Measurements from ENCODE around the gene NFAT5. TPM values are rescaled to one million over a fixed set of nuclear protein-coding genes. Genes with fewer than 3 reads are reported as not detected.
A peak's percentile ranks its signal among the peaks of the same experiment; 100 is the strongest.

Gene NFAT5
- polyA plus RNA-seq, 2 of the 4 experiments (the other 2 are of a cell fraction) = 9.5 to 45.1 TPM

- Histone ChIP-seq H3K4me3 (peak overlapping the region; percentile 11; the same call in 1 of the 3 replicates), H3K9me3 (no peaks in the 10 kb centered on the region), H3K4me1 (peaks cover 67% of the 10 kb centered on the region), H3K27ac (peak overlapping the region; percentile 85 to 97), H3K4me2 (peak overlapping the region; percentile 82)
- peak; percentile 33; the same call in 1 of the 2 replicates for TF ChIP-seq GATA3 (IDR thresholded peaks at IDR 0.05; ENCODE audit: borderline replicate concordance)
- peak; percentile 35 to 57; a peak in 2 of 5 replicates for TF ChIP-seq JUN (IDR thresholded peaks at IDR 0.05)
- TF ChIP-seq CEBPB (IDR thresholded peaks at IDR 0.05) = 0 out of 4 replicates have a peak, but pooled peaks of 1 of the 2 experiments have one; percentile 17
- TF ChIP-seq EP300 (IDR thresholded peaks at IDR 0.05) = peak; percentile 27 to 74; a peak in 3 of 5 replicates
- 0 out of 3 replicates have a peak, but pooled peaks have one; percentile 21 for TF ChIP-seq SMC3 (IDR thresholded peaks at IDR 0.05)
- TF ChIP-seq POLR2A (IDR thresholded peaks at IDR 0.05; ENCODE audit: low read length) = no peak
- no peak for TF ChIP-seq CHD4 (IDR thresholded peaks at IDR 0.05; ENCODE audit: borderline replicate concordance)
- CTCF ChIA-PET = interaction anchor here (0.9 to 1.9 kb wide), 5 partner anchors 10 to 138 kb away, joined by 3 to 5 read pairs (median 4); no protein-coding TSS in a partner anchor
- no peak for FAIRE-seq
- POLR2A ChIA-PET = interaction anchor here (0.6 kb wide), 1 partner anchor 199 kb away, joined by 5 read pairs; no protein-coding TSS in a partner anchor
- peak in 1 of 2 experiments; percentile 31 for DNase-seq (ENCODE audit: low read depth in 1 of 2, low spot score in 1 of 2)
- no peak for ATAC-seq
- 5% methylated on average over 9 of the region's 9 CpGs for WGBS (ENCODE audit: missing lambda C conversion rate)
Measured at GRCh38 chr16:69532641-69533455, 32.9 kb upstream of the NFAT5 start.

GRCh38 chr16:69534720-69535119 is 31.0 kb upstream of the NFAT5 start:
- POLR2A ChIA-PET = no interaction called here
- H3K9me3 ChIP-seq = no peaks in the 10 kb centered on the region
- DNase-seq (ENCODE audit: low read depth in 1 of 2, low spot score in 1 of 2) (no peak), FAIRE-seq (no peak), ATAC-seq (no peak)
- peak overlapping the region; percentile 39 for H3K4me2 ChIP-seq
- H3K27ac ChIP-seq = peak overlapping the region; percentile 85 to 97
- CTCF ChIA-PET = interaction anchor here (0.7 to 1.0 kb wide), 3 partner anchors 9 to 138 kb away, joined by 3 read pairs; no protein-coding TSS in a partner anchor
- no peak overlapping the region for H3K4me3 ChIP-seq
- H3K4me1 ChIP-seq = peaks cover 63% of the 10 kb centered on the region
- 0 out of 2 replicates have a peak, but pooled peaks have one; percentile 77 for TF ChIP-seq KDM1A (IDR thresholded peaks at IDR 0.05; ENCODE audit: low read depth)
- no peak for TF ChIP-seq FOSB (CRISPR knock-in tag; IDR thresholded peaks at IDR 0.05)
- TF ChIP-seq FOSL2 (IDR thresholded peaks at IDR 0.05) = no peak
- TF ChIP-seq FOSL2 (CRISPR knock-in tag; IDR thresholded peaks at IDR 0.05) = no peak
- peak; percentile 75; the same call in 1 of the 2 replicates for TF ChIP-seq HDAC2 (IDR thresholded peaks at IDR 0.05)
- TF ChIP-seq CHD4 (IDR thresholded peaks at IDR 0.05; ENCODE audit: borderline replicate concordance) = 0 out of 2 replicates have a peak, but pooled peaks have one; percentile 26
- TF ChIP-seq NFE2L2 (conservative IDR thresholded peaks at IDR 0.05; ENCODE audit: low read length) = no peak
- 97% methylated on average over 3 of the region's 3 CpGs for WGBS (ENCODE audit: missing lambda C conversion rate)

- Histone ChIP-seq H3K9me3 (no peaks in the 10 kb centered on the region), H3K4me3 (no peak overlapping the region), H3K4me2 (peak overlapping the region; percentile 39), H3K27ac (peak overlapping the region; percentile 85 to 97), H3K4me1 (peaks cover 63% of the 10 kb centered on the region)
- ATAC-seq (no peak), DNase-seq (ENCODE audit: low read depth in 1 of 2, low spot score in 1 of 2) (no peak), FAIRE-seq (no peak)
- 63% methylated on average over 8 of the region's 8 CpGs for WGBS (ENCODE audit: missing lambda C conversion rate)
- ChIA-PET CTCF (no interaction called here), POLR2A (no interaction called here)
- TF ChIP-seq ATOH8 (CRISPR knock-in tag; IDR thresholded peaks at IDR 0.05; ENCODE audit: low read depth) (no peak), HEYL (CRISPR knock-in tag; IDR thresholded peaks at IDR 0.05) (no peak), FOSL2 (IDR thresholded peaks at IDR 0.05) (no peak), FOSL2 (CRISPR knock-in tag; IDR thresholded peaks at IDR 0.05) (no peak), KDM1A (IDR thresholded peaks at IDR 0.05; ENCODE audit: low read depth) (no peak), JUN (IDR thresholded peaks at IDR 0.05) (no peak)
- TF ChIP-seq, protein P1, sequence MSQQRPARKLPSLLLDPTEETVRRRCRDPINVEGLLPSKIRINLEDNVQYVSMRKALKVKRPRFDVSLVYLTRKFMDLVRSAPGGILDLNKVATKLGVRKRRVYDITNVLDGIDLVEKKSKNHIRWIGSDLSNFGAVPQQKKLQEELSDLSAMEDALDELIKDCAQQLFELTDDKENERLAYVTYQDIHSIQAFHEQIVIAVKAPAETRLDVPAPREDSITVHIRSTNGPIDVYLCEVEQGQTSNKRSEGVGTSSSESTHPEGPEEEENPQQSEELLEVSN (IDR thresholded peaks at IDR 0.05; ENCODE audit: borderline replicate concordance, low read depth) = no peak
Measured at GRCh38 chr16:69535123-69536050, 30.4 kb upstream of the NFAT5 start.
